Measurements from ENCODE around the gene SOD1. TPM values are rescaled to one million over a fixed set of nuclear protein-coding genes. Genes with fewer than 3 reads are reported as not detected.

The SOD1 gene
- total and polyA plus RNA-seq, 2 donors (not counting 1 experiment from before 2014, with no cell fraction given) = 91.2 to 123 TPM

DNA sequence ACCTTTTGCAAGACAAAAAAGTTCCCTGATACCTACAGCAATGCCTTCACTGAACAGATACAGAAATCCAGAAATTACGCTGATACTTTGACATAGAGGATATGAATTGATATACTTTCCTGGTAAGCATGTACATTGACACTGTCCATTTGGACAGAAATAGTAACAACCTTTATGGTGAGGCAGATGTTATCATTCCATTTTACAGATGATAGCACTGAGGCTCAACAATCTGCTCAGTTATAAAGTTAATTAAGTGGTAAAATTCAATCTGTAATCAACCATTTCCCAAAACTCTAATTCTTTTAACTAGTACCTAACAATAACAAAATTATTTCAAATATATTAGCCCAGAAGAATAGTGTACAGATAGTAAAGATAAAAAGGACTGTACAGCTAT is 51.8 kb downstream of the SOD1 start:
- ChIA-PET POLR2A (no interaction called here), CTCF (interaction anchor here (0.8 kb wide), 1 partner anchor 69 kb away, joined by 3 read pairs; no protein-coding TSS in a partner anchor)
- Histone ChIP-seq H3K4me3 (ENCODE audit: control extremely low read depth in 1 of 5, extremely low read depth in 1 of 5, insufficient read depth in 1 of 5, low read depth in 2 of 5, low read length in 4 of 5) (no peak overlapping the region), H3K4me2 (replicated peaks; ENCODE audit: low read depth, low read length, poor library complexity, severe bottlenecking) (no peak overlapping the region), H3K27me3 (replicated peaks in 1 of 4; ENCODE audit: control extremely low read depth in 1 of 4, control insufficient read depth in 3 of 4, insufficient read depth in 4 of 4, low read length in 3 of 4) (no peaks in the 10 kb centered on the region), H3K9me3 (ENCODE audit: control extremely low read depth in 1 of 3, control insufficient read depth in 2 of 3, insufficient read depth in 1 of 3, low read length in 2 of 3) (no peaks in the 10 kb centered on the region), H2AFZ (ENCODE audit: insufficient read depth, low read depth, low read length, poor library complexity, severe bottlenecking) (no peak overlapping the region), H3K27ac (ENCODE audit: low read length in 2 of 2) (no peak overlapping the region), H3K36me3 (replicated peaks in 1 of 2; ENCODE audit: control extremely low read depth in 1 of 2, control insufficient read depth in 1 of 2, extremely low read depth in 1 of 2, insufficient read depth in 2 of 2, low read length in 1 of 2) (peaks cover 0 to 3% of the 10 kb centered on the region in 2 experiments), H3K4me1 (ENCODE audit: control insufficient read depth in 2 of 2, insufficient read depth in 2 of 2, low read length in 2 of 2) (peaks cover 32 to 50% of the 10 kb centered on the region in 2 donors), H4K20me1 (ENCODE audit: control insufficient read depth, insufficient read depth, low read length, poor library complexity, severe bottlenecking) (peaks cover 91% of the 10 kb centered on the region), H3K79me2 (ENCODE audit: control insufficient read depth, insufficient read depth, low read length) (peaks cover 100% of the 10 kb centered on the region), H3K9ac (ENCODE audit: low read length) (no peak overlapping the region)
- DNase-seq = no peak
- Mint-ChIP-seq H3K27ac (no peak overlapping the region), H3K9me3 (ENCODE audit: insufficient read depth) (no peaks in the 10 kb centered on the region), H3K27me3 (no peaks in the 10 kb centered on the region), H3K4me3 (no peak overlapping the region), H3K4me1 (peaks cover 87% of the 10 kb centered on the region)
- intact Hi-C loops (cut with micrococcal nuclease) = no loop called here
- no peak for TF ChIP-seq CTCF (IDR thresholded peaks at IDR 0.05)
- no peak for TF ChIP-seq EZH2 (IDR thresholded peaks at IDR 0.05; ENCODE audit: borderline replicate concordance, insufficient read depth, low read depth, low read length, poor library complexity, severe bottlenecking)
- no CpG with 5 or more reads among the region's 1 CpG for WGBS (ENCODE audit: insufficient coverage)
- ATAC-seq (ENCODE audit: low read depth) = no peak

DNA sequence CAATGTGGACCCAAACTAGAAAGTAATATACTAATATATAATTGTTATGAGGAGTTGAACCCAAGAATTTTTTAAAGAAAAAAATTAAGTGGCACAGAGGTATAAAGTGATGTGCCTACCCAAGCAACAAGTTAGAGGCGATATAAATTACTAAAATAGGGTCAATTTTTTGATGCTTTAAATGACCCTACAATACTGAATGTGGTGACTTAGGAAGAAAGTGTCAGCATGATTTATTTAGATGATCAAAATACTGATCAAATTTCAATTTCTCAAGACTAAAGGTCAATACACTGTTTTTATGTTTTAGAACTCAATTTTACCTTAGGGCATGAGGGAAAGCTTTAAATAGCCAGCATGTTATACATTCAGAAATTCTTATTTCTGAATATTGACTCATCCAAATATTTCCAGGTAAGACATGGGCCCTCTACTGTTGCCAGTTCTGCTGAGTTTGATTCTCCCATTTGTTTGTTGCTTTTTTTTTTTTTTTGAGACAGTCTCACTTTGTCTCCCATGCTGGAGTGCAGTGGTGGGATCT is 52.3 kb downstream of the SOD1 start:
- no peak overlapping the region for H3K4me3 Mint-ChIP-seq
- POLR2A ChIA-PET = interaction anchor here (0.7 kb wide), 1 partner anchor 1666 kb away, joined by 4 read pairs; no protein-coding TSS in a partner anchor
- intact Hi-C loops (cut with micrococcal nuclease) = no loop called here
- Histone ChIP-seq H2AFZ (ENCODE audit: insufficient read depth, low read depth, low read length, poor library complexity, severe bottlenecking) (no peak overlapping the region), H3K4me3 (ENCODE audit: control extremely low read depth in 1 of 5, extremely low read depth in 1 of 5, insufficient read depth in 1 of 5, low read depth in 2 of 5, low read length in 4 of 5) (no peak overlapping the region), H3K4me1 (ENCODE audit: control insufficient read depth in 2 of 2, insufficient read depth in 2 of 2, low read length in 2 of 2) (peaks cover 32 to 51% of the 10 kb centered on the region in 2 donors), H3K27me3 (replicated peaks in 1 of 4; ENCODE audit: control extremely low read depth in 1 of 4, control insufficient read depth in 3 of 4, insufficient read depth in 4 of 4, low read length in 3 of 4) (no peaks in the 10 kb centered on the region), H3K9me3 (ENCODE audit: control extremely low read depth in 1 of 3, control insufficient read depth in 2 of 3, insufficient read depth in 1 of 3, low read length in 2 of 3) (no peaks in the 10 kb centered on the region), H4K20me1 (ENCODE audit: control insufficient read depth, insufficient read depth, low read length, poor library complexity, severe bottlenecking) (peaks cover 91% of the 10 kb centered on the region), H3K27ac (ENCODE audit: low read length in 2 of 2) (no peak overlapping the region), H3K4me2 (replicated peaks; ENCODE audit: low read depth, low read length, poor library complexity, severe bottlenecking) (no peak overlapping the region), H3K79me2 (ENCODE audit: control insufficient read depth, insufficient read depth, low read length) (peaks cover 100% of the 10 kb centered on the region), H3K36me3 (replicated peaks in 1 of 2; ENCODE audit: control extremely low read depth in 1 of 2, control insufficient read depth in 1 of 2, extremely low read depth in 1 of 2, insufficient read depth in 2 of 2, low read length in 1 of 2) (peaks cover 0 to 3% of the 10 kb centered on the region in 2 experiments), H3K9ac (ENCODE audit: low read length) (no peak overlapping the region)
- DNase-seq (no peak), ATAC-seq (ENCODE audit: low read depth) (no peak)
- TF ChIP-seq EZH2 (IDR thresholded peaks at IDR 0.05; ENCODE audit: borderline replicate concordance, insufficient read depth, low read depth, low read length, poor library complexity, severe bottlenecking) = no peak
- TF ChIP-seq CTCF (IDR thresholded peaks at IDR 0.05) = no peak
- H3K27ac Mint-ChIP-seq = no peak overlapping the region
- peaks cover 87% of the 10 kb centered on the region for H3K4me1 Mint-ChIP-seq
- CTCF ChIA-PET = no interaction called here
- WGBS (ENCODE audit: insufficient coverage) = no CpG with 5 or more reads among the region's 1 CpG
- H3K9me3 Mint-ChIP-seq (ENCODE audit: insufficient read depth) = no peaks in the 10 kb centered on the region
- no peaks in the 10 kb centered on the region for H3K27me3 Mint-ChIP-seq
